BJ (cell line): ENCODE data around the gene C22orf23. TPM values are rescaled to one million over a fixed set of nuclear protein-coding genes. Genes with fewer than 3 reads are reported as not detected.
A peak's percentile ranks its signal among the peaks of the same experiment; 100 is the strongest.

ENCODE experiments used
- CTCF ChIA-PET: fragments of 350-600 bp; formaldehyde crosslinking; extraction: SDS; loops from one replicate; lab custom pipeline; 2021; ENCODE audit warnings: antibody characterized with exemption, inconsistent platforms; lab: Yijun Ruan, JAX
- POLR2A ChIA-PET: fragments of 300-600 bp; sonication (Branson Sonifier 250); formaldehyde crosslinking; extraction: SDS; loops from one replicate; lab custom pipeline; 2021; ENCODE audit warnings: antibody characterized with exemption; lab: Charles Lee
- DNase-seq: peaks from one replicate; pipeline ENCODE4 v3.0.0-alpha.2; 2011; ENCODE audit warnings: low read depth
- H3K27me3 ChIP-seq: 2 replicates; pipeline ENCODE4 v1.6.0; 2011; ENCODE audit warnings: low read length; ENCODE audit not compliant: control insufficient read depth, insufficient read depth
- H3K36me3 ChIP-seq: 2 replicates; pipeline ENCODE4 v1.5.1; 2011; ENCODE audit warnings: low read length; ENCODE audit not compliant: control insufficient read depth, insufficient read depth
- H3K4me3 ChIP-seq: 2 replicates; pipeline ENCODE4 v1.5.1; 2011; ENCODE audit warnings: low read depth, mild to moderate bottlenecking, control low read depth, low read length
- polyA plus RNA-seq: library from polyadenylated mRNA; depleted of rRNA; stranded (reverse); fragments of >200 nt; gene quantifications from 2 replicates; pipeline ENCODE4 v1.2.3, GENCODE V29; 2011
- TF ChIP-seq, protein P1 (sequence below): IDR thresholded peaks from 2 replicates; pipeline ENCODE4 v1.5.1; 2011; ENCODE audit warnings: low read depth, mild to moderate bottlenecking, control low read depth, inconsistent platforms, low read length, moderate library complexity; ENCODE audit not compliant: insufficient read depth

The C22orf23 gene
- polyA plus RNA-seq, 1 experiment: 0.38 TPM

DNA sequence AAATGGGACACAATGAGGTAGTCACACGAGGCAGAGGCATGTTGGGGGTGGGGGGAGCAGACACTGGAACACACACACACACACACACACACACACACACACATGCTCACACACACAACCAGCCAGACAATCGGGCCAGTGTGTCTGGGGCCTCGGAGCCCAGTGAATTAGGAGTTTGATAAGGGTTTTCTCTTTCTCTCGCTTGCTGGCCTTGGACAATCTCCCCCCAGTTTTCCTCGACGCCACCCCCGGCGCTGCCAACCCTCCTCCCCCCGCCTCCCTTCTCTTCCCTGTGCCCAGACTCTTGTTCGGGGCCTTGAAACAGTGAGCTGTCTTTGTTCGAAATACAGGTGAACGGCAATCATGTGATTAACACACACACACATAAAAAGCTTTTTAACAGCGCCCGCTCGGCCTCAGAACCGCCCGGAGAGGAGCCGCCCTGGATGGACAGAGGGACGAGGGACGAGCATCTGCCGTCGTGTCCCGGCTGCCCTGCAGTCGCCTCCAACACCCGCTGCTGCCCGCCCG is 32.4 kb upstream of the C22orf23 start:
- POLR2A ChIA-PET: no interaction called here
- no peak for DNase-seq

DNA sequence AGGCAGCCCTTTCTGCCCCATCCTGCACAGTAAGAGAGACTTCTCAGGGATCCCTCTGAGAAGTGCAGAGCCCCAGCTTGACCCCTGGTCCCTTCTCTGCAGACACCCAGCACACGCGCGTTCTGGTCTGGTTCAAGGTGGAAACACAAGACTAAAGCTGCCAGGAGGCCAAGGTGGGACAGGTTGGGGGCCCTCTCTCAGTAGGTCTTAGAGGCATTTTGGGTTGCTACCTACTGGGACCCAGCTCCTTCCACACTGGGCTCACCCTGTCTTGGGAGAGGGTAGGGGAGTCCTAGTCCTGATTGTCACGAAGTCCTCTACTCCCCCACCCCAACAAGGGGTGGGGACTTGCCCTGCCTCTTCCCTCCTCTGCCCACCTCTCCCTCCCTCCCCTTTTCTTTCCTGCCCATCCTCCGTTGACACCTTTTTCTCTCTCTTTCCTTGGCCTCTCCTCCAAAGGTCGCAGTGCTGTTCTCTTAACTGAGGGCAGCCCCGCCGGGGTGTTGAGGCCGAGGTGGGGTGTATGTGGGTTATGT is 31.7 kb upstream of the C22orf23 start:
- ChIA-PET POLR2A (no interaction called here), CTCF (no interaction called here)
- Histone ChIP-seq H3K36me3 (no peaks in the 10 kb centered on the region), H3K4me3 (no peak overlapping the region), H3K27me3 (no peaks in the 10 kb centered on the region)
- TF ChIP-seq, protein P1, sequence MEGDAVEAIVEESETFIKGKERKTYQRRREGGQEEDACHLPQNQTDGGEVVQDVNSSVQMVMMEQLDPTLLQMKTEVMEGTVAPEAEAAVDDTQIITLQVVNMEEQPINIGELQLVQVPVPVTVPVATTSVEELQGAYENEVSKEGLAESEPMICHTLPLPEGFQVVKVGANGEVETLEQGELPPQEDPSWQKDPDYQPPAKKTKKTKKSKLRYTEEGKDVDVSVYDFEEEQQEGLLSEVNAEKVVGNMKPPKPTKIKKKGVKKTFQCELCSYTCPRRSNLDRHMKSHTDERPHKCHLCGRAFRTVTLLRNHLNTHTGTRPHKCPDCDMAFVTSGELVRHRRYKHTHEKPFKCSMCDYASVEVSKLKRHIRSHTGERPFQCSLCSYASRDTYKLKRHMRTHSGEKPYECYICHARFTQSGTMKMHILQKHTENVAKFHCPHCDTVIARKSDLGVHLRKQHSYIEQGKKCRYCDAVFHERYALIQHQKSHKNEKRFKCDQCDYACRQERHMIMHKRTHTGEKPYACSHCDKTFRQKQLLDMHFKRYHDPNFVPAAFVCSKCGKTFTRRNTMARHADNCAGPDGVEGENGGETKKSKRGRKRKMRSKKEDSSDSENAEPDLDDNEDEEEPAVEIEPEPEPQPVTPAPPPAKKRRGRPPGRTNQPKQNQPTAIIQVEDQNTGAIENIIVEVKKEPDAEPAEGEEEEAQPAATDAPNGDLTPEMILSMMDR: no peak
- DNase-seq: no peak

More for the DNA sequence above, 32.4 kb upstream of the C22orf23 start:
- Histone ChIP-seq H3K36me3 (no peaks in the 10 kb centered on the region), H3K4me3 (no peak overlapping the region), H3K27me3 (no peaks in the 10 kb centered on the region)
- TF ChIP-seq, protein P1: no peak
- CTCF ChIA-PET: no interaction called here

DNA sequence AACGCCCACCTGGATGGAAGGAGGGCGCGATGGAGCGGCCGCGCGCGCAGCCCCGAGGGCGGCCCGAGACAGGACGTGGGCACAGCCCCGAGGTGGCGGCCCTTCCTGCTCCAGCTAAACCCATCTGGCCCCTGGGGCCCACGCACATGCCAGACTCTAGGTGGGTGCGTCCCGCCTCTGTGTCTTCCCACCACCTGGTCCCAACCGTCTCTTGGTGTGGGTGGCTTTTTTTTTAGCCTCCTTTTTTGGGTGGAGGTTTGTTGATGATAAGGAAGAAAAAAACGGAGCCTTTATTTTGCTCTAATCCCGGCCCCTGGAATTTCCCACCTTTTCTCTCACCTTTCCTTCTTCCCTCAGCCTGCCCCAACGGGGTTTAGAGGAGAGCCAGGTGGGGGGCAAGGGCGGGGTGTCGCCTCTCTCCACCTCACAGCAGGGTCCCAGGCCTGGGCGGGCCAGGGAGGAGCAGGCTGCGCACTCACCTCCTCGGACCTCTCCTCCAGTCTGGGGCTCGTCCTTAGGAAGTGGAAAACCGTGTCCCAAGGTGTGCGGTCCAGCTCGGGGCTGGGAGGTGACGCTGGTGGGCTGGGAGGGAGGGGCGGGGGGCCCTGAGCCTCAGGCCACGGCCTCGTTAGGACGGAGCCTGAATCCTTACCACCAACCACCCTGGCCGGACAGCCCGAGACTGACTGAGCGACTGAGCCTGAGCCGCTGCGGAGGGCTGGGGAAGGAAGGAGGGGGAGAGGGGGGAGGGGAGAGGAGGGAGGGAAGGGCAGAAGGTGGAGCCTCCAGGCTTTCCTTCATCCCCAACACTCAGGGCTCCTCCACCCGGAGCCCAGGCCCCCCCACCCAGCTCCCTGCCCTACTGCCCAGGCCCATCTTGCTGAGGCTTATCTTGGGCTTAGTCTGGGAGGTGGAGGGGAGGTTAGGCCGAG is 30.7 kb upstream of the C22orf23 start, which contains the start of gene SOX10:
TSS of gene SOX10 (minus strand) at position 696 of the 932 bp plus-strand sequence. CDS start 771 bp downstream, outside the sequence.
- TF ChIP-seq, protein P1: no peak
- H3K4me3 ChIP-seq: no peak within 1 kb of the TSS
- H3K27me3 ChIP-seq: no peaks in the 10 kb centered on the region
- no peaks in the 10 kb centered on the region for H3K36me3 ChIP-seq
- ChIA-PET CTCF (interaction anchor here (0.6 to 1.7 kb wide), 3 partner anchors 11 to 414 kb away, joined by 3 to 5 read pairs (median 3); no protein-coding TSS in a partner anchor), POLR2A (no interaction called here)
- no peak for DNase-seq

DNA sequence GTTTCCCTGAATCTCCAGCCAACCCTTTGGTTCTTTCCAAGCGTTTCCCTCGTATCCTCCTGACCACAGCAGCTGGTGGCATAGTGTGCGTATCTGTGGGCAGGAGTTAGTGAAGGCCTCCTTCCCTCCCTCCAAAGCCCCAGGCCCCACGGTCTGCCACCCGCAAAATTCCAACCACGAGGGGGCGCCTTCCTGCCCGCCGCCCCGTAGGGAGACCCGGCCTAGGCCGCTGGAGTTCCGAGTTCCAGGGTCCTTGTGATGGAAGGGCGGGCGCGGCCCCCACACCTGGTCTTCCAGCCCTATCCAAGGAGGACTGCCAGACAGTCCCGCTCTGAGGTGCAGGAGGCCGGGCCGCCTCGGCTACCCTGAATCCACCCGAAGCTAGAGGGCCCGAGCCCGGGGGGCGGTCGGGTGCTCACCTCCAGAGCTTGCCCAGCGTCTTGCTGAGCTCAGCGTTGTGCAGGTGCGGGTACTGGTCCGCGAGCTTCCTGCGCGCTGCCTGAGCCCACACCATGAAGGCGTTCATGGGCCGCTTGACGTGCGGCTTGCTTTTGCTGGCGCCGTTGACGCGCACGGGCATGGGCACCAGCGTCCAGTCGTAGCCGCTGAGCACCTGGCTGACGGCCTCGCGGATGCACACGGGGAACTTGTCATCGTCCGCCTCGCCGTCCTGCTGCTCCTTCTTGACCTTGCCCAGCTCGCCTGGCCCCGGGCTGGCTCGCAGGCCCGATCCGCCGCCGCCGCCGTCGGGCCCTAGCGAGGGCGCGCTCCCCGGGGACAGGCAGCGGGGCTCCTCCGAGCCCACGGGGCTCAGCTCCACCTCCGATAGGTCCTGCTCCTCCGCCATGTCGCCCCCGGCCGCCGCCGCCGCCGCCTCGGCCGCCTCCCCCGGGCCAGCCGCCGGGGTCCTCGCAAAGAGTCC is 29.8 kb upstream of the C22orf23 start:
- Histone ChIP-seq H3K36me3 (no peaks in the 10 kb centered on the region), H3K4me3 (no peak overlapping the region), H3K27me3 (no peaks in the 10 kb centered on the region)
- DNase-seq: no peak
- TF ChIP-seq, protein P1: peak; percentile 35
- CTCF ChIA-PET: interaction anchor here (0.6 to 1.7 kb wide), 3 partner anchors 12 to 413 kb away, joined by 3 to 5 read pairs (median 3); no protein-coding TSS in a partner anchor
- POLR2A ChIA-PET: no interaction called here
